GM21737 (cell line): ENCODE results near the gene MRPL41.
"Not testable (repeated sequence)": the region's sequence is repeated elsewhere in the genome, so short reads cannot be mapped to it uniquely, and the experiment has no call there.

ENCODE experiments used
- ATAC-seq: cut with Tn5 transposase; IDR thresholded peaks from one replicate; pipeline ENCODE4 v1.9.1; 2021; ENCODE audit warnings: mild to moderate bottlenecking, moderate library complexity; ENCODE audit not compliant: unreplicated experiment

MRPL41 gene

GRCh38 chr9:137521405-137521985, 30.2 kb upstream of the MRPL41 start:
- no peak for ATAC-seq

GRCh38 chr9:137522746-137523455, 28.8 kb upstream of the MRPL41 start:
- ATAC-seq, result no peak

- no peak for ATAC-seq
Measured at GRCh38 chr9:137524161-137524980, 27.3 kb upstream of the MRPL41 start.

GRCh38 chr9:137524981-137525317, 26.7 kb upstream of the MRPL41 start:
- no peak for ATAC-seq

GRCh38 chr9:137530331-137530730, 21.3 kb upstream of the MRPL41 start:
- ATAC-seq, result no peak

- no peak for ATAC-seq
Measured at GRCh38 chr9:137531099-137531765, 20.4 kb upstream of the MRPL41 start.

GRCh38 chr9:137532891-137533468, 18.7 kb upstream of the MRPL41 start:
- ATAC-seq, result not testable (repeated sequence)

GRCh38 chr9:137534256-137535119, 17.2 kb upstream of the MRPL41 start:
- no peak for ATAC-seq

- no peak for ATAC-seq
Measured at GRCh38 chr9:137535120-137535428, 16.6 kb upstream of the MRPL41 start.

GRCh38 chr9:137536594-137537131, 15.0 kb upstream of the MRPL41 start:
- ATAC-seq, result not testable (repeated sequence)

- no peak for ATAC-seq
Measured at GRCh38 chr9:137538058-137538457, 13.6 kb upstream of the MRPL41 start.

GRCh38 chr9:137540536-137540935, 11.1 kb upstream of the MRPL41 start:
- ATAC-seq, result no peak

- ATAC-seq, result no peak
Measured at GRCh38 chr9:137542486-137542885, 9.2 kb upstream of the MRPL41 start.

GRCh38 chr9:137543237-137543963, 8.3 kb upstream of the MRPL41 start:
- ATAC-seq, result no peak

GRCh38 chr9:137544176-137544760, 7.4 kb upstream of the MRPL41 start:
- no peak for ATAC-seq

- no peak for ATAC-seq
Measured at GRCh38 chr9:137545123-137545522, 6.6 kb upstream of the MRPL41 start.

- no peak for ATAC-seq
Measured at GRCh38 chr9:137547687-137548543, 3.8 kb upstream of the MRPL41 start.

GRCh38 chr9:137550231-137550621, 1.5 kb upstream of the MRPL41 start, which contains the start of gene PNPLA7:
PNPLA7 (minus strand) TSS chr9:137550402; CDS start chr9:137550197, 205 bp downstream.
- ATAC-seq, result no peak
